Placental pericyte (primary cell): ENCODE data around the gene PSME3IP1. TPM values are rescaled to one million over a fixed set of nuclear protein-coding genes. Genes with fewer than 3 reads are reported as not detected.

ENCODE experiments used
- total RNA-seq: library from RNA; depleted of rRNA; stranded (reverse); fragments of >200 nt; gene quantifications from 2 replicates; pipeline ENCODE4 v1.2.3, GENCODE V29; 2012

PSME3IP1 gene, protein sequence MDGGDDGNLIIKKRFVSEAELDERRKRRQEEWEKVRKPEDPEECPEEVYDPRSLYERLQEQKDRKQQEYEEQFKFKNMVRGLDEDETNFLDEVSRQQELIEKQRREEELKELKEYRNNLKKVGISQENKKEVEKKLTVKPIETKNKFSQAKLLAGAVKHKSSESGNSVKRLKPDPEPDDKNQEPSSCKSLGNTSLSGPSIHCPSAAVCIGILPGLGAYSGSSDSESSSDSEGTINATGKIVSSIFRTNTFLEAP
- total RNA-seq = 66.7 and 84.5 TPM in 2 replicates

DNA sequence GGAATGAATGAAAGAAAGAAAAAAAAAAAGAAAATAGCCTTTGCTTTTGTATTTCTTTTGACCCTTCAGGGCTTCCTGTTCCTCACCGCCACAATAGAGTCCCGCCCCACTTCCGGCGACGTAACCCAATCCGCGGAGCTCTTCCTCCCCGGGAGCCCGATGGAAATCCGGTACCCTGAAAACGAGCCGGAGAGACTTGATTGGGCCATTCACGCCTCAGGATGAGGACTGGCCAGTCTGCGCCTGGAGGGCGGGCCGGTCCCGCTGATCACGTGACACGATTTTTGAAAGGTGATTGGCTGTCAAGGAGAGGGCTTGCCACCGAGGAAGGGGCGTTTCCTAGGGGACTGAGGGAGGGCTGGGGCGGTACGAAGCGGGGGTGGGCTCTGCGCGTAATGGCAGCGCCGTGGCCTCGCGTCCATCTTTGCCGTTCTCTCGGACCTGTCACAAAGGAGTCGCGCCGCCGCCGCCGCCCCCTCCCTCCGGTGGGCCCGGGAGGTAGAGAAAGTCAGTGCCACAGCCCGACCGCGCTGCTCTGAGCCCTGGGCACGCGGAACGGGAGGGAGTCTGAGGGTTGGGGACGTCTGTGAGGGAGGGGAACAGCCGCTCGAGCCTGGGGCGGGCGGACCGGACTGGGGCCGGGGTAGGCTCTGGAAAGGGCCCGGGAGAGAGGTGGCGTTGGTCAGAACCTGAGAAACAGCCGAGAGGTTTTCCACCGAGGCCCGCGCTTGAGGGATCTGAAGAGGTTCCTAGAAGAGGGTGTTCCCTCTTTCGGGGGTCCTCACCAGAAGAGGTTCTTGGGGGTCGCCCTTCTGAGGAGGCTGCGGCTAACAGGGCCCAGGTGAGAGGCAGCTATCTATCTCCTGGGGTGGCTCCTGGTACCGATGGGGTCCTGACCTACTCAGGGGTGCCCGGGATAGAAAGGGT, at the start of gene PSME3IP1, which contains the start of gene RSPRY1:
TSS of gene PSME3IP1 (minus strand) at position 95 of the 927 bp plus-strand sequence. CDS start 12,185 bp downstream, outside the sequence.
TSS of gene RSPRY1 (plus strand) at position 385 of the 927 bp plus-strand sequence. CDS start 18,330 bp downstream, outside the sequence.

Other genes with a start within 250 kb of the PSME3IP1 start
- gene CETP, start 224.1 kb downstream of the PSME3IP1 start, total RNA-seq = under 0.01 TPM in 1 of 2 replicates, not detected in the other
- 33.5 and 79.3 TPM in 2 replicates for gene NLRC5, start 196.5 kb downstream of the PSME3IP1 start, total RNA-seq
- gene CPNE2, start 93.5 kb downstream of the PSME3IP1 start, total RNA-seq = 15.5 and 34.2 TPM in 2 replicates
- gene RSPRY1, start 290 bp upstream of the PSME3IP1 start, total RNA-seq = 40.9 and 67.1 TPM in 2 replicates
- 90.4 and 142 TPM in 2 replicates for gene ARL2BP, start 59.2 kb upstream of the PSME3IP1 start, total RNA-seq
- 0.14 and 0.44 TPM in 2 replicates for gene PLLP, start 98.6 kb upstream of the PSME3IP1 start, total RNA-seq
- gene CCL22, start 172.7 kb upstream of the PSME3IP1 start, total RNA-seq = not detected in 2 replicates
- gene CX3CL1, start 186.5 kb upstream of the PSME3IP1 start, total RNA-seq = 0.44 and 0.57 TPM in 2 replicates
- gene CCL17, start 218.7 kb upstream of the PSME3IP1 start, total RNA-seq = not detected in 2 replicates